HEK293 (cell line): Measurements from ENCODE around the gene PFN4.

ENCODE experiments used
- CTCF ChIA-PET: fragments of 350-600 bp; formaldehyde crosslinking; extraction: SDS; loops from one replicate; lab custom pipeline; 2021; ENCODE audit warnings: antibody characterized with exemption; lab: Yijun Ruan, JAX
- POLR2A ChIA-PET: fragments of 300-600 bp; formaldehyde crosslinking; extraction: SDS; loops from one replicate; lab custom pipeline; 2020; ENCODE audit warnings: antibody characterized with exemption, inconsistent platforms; lab: Yijun Ruan, JAX
- H3K27ac ChIP-seq: fragments of 200-500 bp; sonication (Bioruptor generic); 2 replicates; pipeline ENCODE4 v1.5.1; 2014; ENCODE audit warnings: low read depth, low read length, control low read depth, inconsistent platforms; ENCODE audit errors: extremely low read depth
- H3K36me3 ChIP-seq, 2 experiments: fragments of 200-500 bp in 1 of 2; sonication (Bioruptor generic) in 1 of 2; 1 replicate in 1 of 2; 2 replicates in 1 of 2; pipeline ENCODE4 v1.5.1; 2014 to 2017; ENCODE audit warnings: inconsistent platforms in 2 of 2, low read length in 2 of 2; ENCODE audit not compliant: control insufficient read depth in 2 of 2, insufficient read depth in 1 of 2
- H3K4me1 ChIP-seq: fragments of 200-500 bp; sonication (Bioruptor generic); 2 replicates; pipeline ENCODE4 v1.5.1; 2014; ENCODE audit warnings: mild to moderate bottlenecking, low read length, inconsistent platforms; ENCODE audit not compliant: control insufficient read depth, insufficient read depth
- H3K4me3 ChIP-seq: 2 replicates; pipeline ENCODE4 v1.5.1; 2011; ENCODE audit warnings: low read depth, mild to moderate bottlenecking, control low read depth, low read length, moderate library complexity
- H3K9me3 ChIP-seq: fragments of 200-500 bp; sonication (Bioruptor generic); 2 replicates; pipeline ENCODE4 v1.5.1; 2014; ENCODE audit warnings: low read depth, low read length, inconsistent platforms; ENCODE audit not compliant: control insufficient read depth, insufficient read depth
- BCL11B ChIP-seq: fragments of 450-650 bp; formaldehyde crosslinking; IDR thresholded peaks from 2 replicates; pipeline ENCODE4 v1.5.1; 2016; ENCODE audit warnings: low read depth, missing biosample characterization, missing genetic modification characterization
- GLIS2 ChIP-seq: fragments of 450-650 bp; formaldehyde crosslinking; IDR thresholded peaks from 2 replicates; pipeline ENCODE4 v1.5.1; 2016; ENCODE audit warnings: missing biosample characterization, missing genetic modification characterization
- HOXA7 ChIP-seq: sonication (generic); formaldehyde crosslinking; IDR thresholded peaks from 2 replicates; pipeline ENCODE4 v1.8.1; 2022; ENCODE audit warnings: missing genetic modification reagents, borderline replicate concordance
- SP7 ChIP-seq: fragments of 450-650 bp; formaldehyde crosslinking; IDR thresholded peaks from 2 replicates; pipeline ENCODE4 v1.5.1; 2016; ENCODE audit warnings: missing biosample characterization, missing genetic modification characterization
- ZBTB1 ChIP-seq: fragments of 450-650 bp; formaldehyde crosslinking; IDR thresholded peaks from 2 replicates; pipeline ENCODE4 v1.5.1; 2016; ENCODE audit warnings: missing biosample characterization, missing genetic modification characterization
- ZNF202 ChIP-seq: fragments of 450-650 bp; formaldehyde crosslinking; IDR thresholded peaks from 2 replicates; pipeline ENCODE4 v1.5.1; 2016; ENCODE audit warnings: missing biosample characterization, missing genetic modification characterization, borderline replicate concordance
- ZNF214 ChIP-seq: fragments of 450-650 bp; formaldehyde crosslinking; IDR thresholded peaks from 2 replicates; pipeline ENCODE4 v1.5.1; 2017; ENCODE audit warnings: missing biosample characterization, mild to moderate bottlenecking, missing genetic modification characterization, borderline replicate concordance
- ZNF23 ChIP-seq: fragments of 450-650 bp; formaldehyde crosslinking; IDR thresholded peaks from 2 replicates; pipeline ENCODE4 v1.5.1; 2016; ENCODE audit warnings: missing biosample characterization, missing genetic modification characterization, borderline replicate concordance
- ZNF394 ChIP-seq: fragments of 450-650 bp; formaldehyde crosslinking; IDR thresholded peaks from 2 replicates; pipeline ENCODE4 v1.5.1; 2016; ENCODE audit warnings: missing biosample characterization, missing genetic modification characterization, mild to moderate bottlenecking, moderate library complexity, borderline replicate concordance
- ZNF514 ChIP-seq: fragments of 450-650 bp; formaldehyde crosslinking; IDR thresholded peaks from 2 replicates; pipeline ENCODE4 v1.5.1; 2016; ENCODE audit warnings: missing biosample characterization, missing genetic modification characterization
- ZNF521 ChIP-seq: fragments of 450-650 bp; formaldehyde crosslinking; IDR thresholded peaks from 2 replicates; pipeline ENCODE4 v1.5.1; 2017; ENCODE audit warnings: missing biosample characterization, mild to moderate bottlenecking, missing genetic modification characterization
- ZNF530 ChIP-seq: fragments of 450-650 bp; formaldehyde crosslinking; IDR thresholded peaks from 2 replicates; pipeline ENCODE4 v1.5.1; 2016; ENCODE audit warnings: low read depth, missing biosample characterization, missing genetic modification characterization
- ZNF549 ChIP-seq: fragments of 450-650 bp; IDR thresholded peaks from 2 replicates; pipeline ENCODE4 v1.5.1; 2018; ENCODE audit warnings: missing biosample characterization, missing genetic modification characterization, mild to moderate bottlenecking, inconsistent platforms, moderate library complexity
- ZNF621 ChIP-seq: fragments of 450-650 bp; formaldehyde crosslinking; IDR thresholded peaks from 2 replicates; pipeline ENCODE4 v1.5.1; 2017; ENCODE audit warnings: missing biosample characterization, missing genetic modification characterization
- ZNF707 ChIP-seq: fragments of 450-650 bp; formaldehyde crosslinking; IDR thresholded peaks from 2 replicates; pipeline ENCODE4 v1.5.1; 2016; ENCODE audit warnings: missing biosample characterization, missing genetic modification characterization
- ZNF837 ChIP-seq: fragments of 450-650 bp; formaldehyde crosslinking; IDR thresholded peaks from 2 replicates; pipeline ENCODE4 v1.5.1; 2016; ENCODE audit warnings: missing biosample characterization, missing genetic modification characterization
- TF ChIP-seq, protein P1 (sequence below): fragments of 450-650 bp; formaldehyde crosslinking; IDR thresholded peaks from 2 replicates; pipeline ENCODE4 v1.5.1; 2017; ENCODE audit warnings: missing biosample characterization, mild to moderate bottlenecking, missing genetic modification characterization, moderate library complexity
- TF ChIP-seq, protein P2 (sequence below): fragments of 450-650 bp; formaldehyde crosslinking; IDR thresholded peaks from 2 replicates; pipeline ENCODE4 v1.5.1; 2016; ENCODE audit warnings: missing biosample characterization, missing genetic modification characterization, low read depth
- TF ChIP-seq, protein P3 (sequence below): fragments of 450-650 bp; formaldehyde crosslinking; IDR thresholded peaks from 2 replicates; pipeline ENCODE4 v1.5.1; 2016; ENCODE audit warnings: missing biosample characterization, missing genetic modification characterization
- TF ChIP-seq, protein P4 (sequence below): fragments of 450-650 bp; formaldehyde crosslinking; IDR thresholded peaks from 2 replicates; pipeline ENCODE4 v1.5.1; 2016; ENCODE audit warnings: missing biosample characterization, missing genetic modification characterization
- TF ChIP-seq, protein P5 (sequence below): fragments of 450-650 bp; IDR thresholded peaks from 2 replicates; pipeline ENCODE4 v1.5.1; 2018; ENCODE audit warnings: missing biosample characterization, mild to moderate bottlenecking, missing genetic modification characterization

PFN4 gene

DNA sequence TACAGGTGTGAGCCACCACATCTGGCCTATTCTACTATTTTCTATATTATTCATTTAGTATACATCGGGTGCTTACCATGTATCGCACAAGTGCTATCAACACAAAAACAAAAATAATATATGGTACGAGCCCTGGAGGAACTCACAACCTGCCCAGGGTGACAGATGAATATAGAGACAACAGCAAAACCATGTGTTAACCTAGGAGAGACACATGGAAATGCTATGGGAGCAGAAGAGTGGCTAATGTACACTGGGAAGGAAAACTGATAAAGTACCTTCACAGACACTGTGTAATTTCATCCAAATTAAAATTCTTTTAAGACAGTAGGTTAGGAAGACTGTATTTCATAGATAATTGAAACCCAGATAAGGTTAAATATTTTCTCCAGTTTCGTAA is 50.9 kb downstream of the PFN4 start (continued):
- TF ChIP-seq ZNF514: no peak
- TF ChIP-seq ZNF394: no peak

DNA sequence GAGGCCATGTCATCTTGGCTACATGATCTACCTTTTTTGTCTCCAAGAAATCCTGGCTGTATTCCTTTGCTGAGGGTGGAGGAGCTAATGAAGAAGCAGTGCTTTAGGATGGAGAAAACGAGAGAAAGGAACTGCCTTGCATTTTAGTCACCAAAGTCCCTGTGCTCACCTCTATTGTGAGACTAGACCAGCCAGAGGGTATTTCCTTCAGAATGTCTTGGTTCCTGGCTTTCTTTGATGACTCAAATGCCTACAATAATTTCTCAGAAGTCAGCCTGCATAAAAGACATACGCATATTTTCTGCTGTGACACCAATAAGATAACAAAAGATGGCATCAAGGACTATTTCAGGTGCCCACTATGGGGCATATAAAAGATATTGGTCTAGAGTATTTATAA is 57.8 kb downstream of the PFN4 start:
- Histone ChIP-seq H3K36me3 (peaks cover 16 to 77% of the 10 kb centered on the region in 2 experiments), H3K4me3 (no peak overlapping the region), H3K9me3 (no peaks in the 10 kb centered on the region), H3K27ac (no peak overlapping the region), H3K4me1 (no peaks in the 10 kb centered on the region)
- CTCF ChIA-PET: interaction anchor here (1.3 kb wide), 1 partner anchor 19 kb away, joined by 7 read pairs; the partner anchor contains the start of gene TP53I3
- TF ChIP-seq, protein P1, sequence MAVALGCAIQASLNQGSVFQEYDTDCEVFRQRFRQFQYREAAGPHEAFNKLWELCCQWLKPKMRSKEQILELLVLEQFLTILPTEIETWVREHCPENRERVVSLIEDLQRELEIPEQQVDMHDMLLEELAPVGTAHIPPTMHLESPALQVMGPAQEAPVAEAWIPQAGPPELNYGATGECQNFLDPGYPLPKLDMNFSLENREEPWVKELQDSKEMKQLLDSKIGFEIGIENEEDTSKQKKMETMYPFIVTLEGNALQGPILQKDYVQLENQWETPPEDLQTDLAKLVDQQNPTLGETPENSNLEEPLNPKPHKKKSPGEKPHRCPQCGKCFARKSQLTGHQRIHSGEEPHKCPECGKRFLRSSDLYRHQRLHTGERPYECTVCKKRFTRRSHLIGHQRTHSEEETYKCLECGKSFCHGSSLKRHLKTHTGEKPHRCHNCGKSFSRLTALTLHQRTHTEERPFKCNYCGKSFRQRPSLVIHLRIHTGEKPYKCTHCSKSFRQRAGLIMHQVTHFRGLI (tag by site-specific recombination): no peak
- TF ChIP-seq ZBTB1 (no peak), ZNF621 (tag by site-specific recombination) (no peak), BCL11B (tag by site-specific recombination) (no peak), SP7 (tag by site-specific recombination) (no peak), ZNF521 (no peak), ZNF202 (tag by site-specific recombination) (no peak), ZNF837 (tag by site-specific recombination) (no peak), ZNF549 (no peak), HOXA7 (no peak), ZNF530 (tag by site-specific recombination) (no peak), ZNF707 (tag by site-specific recombination) (no peak), ZNF23 (tag by site-specific recombination) (no peak), ZNF214 (tag by site-specific recombination) (no peak), ZNF394 (no peak), GLIS2 (tag by site-specific recombination) (no peak)
- TF ChIP-seq, protein P2, sequence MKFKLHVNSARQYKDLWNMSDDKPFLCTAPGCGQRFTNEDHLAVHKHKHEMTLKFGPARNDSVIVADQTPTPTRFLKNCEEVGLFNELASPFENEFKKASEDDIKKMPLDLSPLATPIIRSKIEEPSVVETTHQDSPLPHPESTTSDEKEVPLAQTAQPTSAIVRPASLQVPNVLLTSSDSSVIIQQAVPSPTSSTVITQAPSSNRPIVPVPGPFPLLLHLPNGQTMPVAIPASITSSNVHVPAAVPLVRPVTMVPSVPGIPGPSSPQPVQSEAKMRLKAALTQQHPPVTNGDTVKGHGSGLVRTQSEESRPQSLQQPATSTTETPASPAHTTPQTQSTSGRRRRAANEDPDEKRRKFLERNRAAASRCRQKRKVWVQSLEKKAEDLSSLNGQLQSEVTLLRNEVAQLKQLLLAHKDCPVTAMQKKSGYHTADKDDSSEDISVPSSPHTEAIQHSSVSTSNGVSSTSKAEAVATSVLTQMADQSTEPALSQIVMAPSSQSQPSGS (tag by site-specific recombination): no peak
- TF ChIP-seq, protein P3, sequence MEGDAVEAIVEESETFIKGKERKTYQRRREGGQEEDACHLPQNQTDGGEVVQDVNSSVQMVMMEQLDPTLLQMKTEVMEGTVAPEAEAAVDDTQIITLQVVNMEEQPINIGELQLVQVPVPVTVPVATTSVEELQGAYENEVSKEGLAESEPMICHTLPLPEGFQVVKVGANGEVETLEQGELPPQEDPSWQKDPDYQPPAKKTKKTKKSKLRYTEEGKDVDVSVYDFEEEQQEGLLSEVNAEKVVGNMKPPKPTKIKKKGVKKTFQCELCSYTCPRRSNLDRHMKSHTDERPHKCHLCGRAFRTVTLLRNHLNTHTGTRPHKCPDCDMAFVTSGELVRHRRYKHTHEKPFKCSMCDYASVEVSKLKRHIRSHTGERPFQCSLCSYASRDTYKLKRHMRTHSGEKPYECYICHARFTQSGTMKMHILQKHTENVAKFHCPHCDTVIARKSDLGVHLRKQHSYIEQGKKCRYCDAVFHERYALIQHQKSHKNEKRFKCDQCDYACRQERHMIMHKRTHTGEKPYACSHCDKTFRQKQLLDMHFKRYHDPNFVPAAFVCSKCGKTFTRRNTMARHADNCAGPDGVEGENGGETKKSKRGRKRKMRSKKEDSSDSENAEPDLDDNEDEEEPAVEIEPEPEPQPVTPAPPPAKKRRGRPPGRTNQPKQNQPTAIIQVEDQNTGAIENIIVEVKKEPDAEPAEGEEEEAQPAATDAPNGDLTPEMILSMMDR: no peak
- TF ChIP-seq, protein P4, sequence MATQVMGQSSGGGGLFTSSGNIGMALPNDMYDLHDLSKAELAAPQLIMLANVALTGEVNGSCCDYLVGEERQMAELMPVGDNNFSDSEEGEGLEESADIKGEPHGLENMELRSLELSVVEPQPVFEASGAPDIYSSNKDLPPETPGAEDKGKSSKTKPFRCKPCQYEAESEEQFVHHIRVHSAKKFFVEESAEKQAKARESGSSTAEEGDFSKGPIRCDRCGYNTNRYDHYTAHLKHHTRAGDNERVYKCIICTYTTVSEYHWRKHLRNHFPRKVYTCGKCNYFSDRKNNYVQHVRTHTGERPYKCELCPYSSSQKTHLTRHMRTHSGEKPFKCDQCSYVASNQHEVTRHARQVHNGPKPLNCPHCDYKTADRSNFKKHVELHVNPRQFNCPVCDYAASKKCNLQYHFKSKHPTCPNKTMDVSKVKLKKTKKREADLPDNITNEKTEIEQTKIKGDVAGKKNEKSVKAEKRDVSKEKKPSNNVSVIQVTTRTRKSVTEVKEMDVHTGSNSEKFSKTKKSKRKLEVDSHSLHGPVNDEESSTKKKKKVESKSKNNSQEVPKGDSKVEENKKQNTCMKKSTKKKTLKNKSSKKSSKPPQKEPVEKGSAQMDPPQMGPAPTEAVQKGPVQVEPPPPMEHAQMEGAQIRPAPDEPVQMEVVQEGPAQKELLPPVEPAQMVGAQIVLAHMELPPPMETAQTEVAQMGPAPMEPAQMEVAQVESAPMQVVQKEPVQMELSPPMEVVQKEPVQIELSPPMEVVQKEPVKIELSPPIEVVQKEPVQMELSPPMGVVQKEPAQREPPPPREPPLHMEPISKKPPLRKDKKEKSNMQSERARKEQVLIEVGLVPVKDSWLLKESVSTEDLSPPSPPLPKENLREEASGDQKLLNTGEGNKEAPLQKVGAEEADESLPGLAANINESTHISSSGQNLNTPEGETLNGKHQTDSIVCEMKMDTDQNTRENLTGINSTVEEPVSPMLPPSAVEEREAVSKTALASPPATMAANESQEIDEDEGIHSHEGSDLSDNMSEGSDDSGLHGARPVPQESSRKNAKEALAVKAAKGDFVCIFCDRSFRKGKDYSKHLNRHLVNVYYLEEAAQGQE (tag by site-specific recombination): no peak
- TF ChIP-seq, protein P5, sequence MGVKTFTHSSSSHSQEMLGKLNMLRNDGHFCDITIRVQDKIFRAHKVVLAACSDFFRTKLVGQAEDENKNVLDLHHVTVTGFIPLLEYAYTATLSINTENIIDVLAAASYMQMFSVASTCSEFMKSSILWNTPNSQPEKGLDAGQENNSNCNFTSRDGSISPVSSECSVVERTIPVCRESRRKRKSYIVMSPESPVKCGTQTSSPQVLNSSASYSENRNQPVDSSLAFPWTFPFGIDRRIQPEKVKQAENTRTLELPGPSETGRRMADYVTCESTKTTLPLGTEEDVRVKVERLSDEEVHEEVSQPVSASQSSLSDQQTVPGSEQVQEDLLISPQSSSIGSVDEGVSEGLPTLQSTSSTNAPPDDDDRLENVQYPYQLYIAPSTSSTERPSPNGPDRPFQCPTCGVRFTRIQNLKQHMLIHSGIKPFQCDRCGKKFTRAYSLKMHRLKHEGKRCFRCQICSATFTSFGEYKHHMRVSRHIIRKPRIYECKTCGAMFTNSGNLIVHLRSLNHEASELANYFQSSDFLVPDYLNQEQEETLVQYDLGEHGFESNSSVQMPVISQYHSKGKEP: no peak
- POLR2A ChIA-PET: interaction anchor here (2.2 kb wide), 1 partner anchor 11 kb away, joined by 5 read pairs; the partner anchor contains the start of gene SF3B6
